Transverse colon (tissue), 4 donors: ENCODE measurements around the gene OR4D2. TPM values are rescaled to one million over a fixed set of nuclear protein-coding genes. Genes with fewer than 3 reads are reported as not detected.
A peak's percentile ranks its signal among the peaks of the same experiment; 100 is the strongest.

Experiments used
- DNase-seq: peaks from one replicate; pipeline ENCODE4 v3.0.0-alpha.2; 2019
- H3K27ac ChIP-seq, 4 donors: fragments of 200-600 bp; sonication (generic); 2 replicates each; pipeline ENCODE4 v1.5.1; 2016 to 2018; ENCODE audit warnings: inconsistent platforms in 4 of 4
- H3K27me3 ChIP-seq: fragments of 200-600 bp; sonication (generic); 2 replicates; pipeline ENCODE4 v1.5.1; 2017; ENCODE audit warnings: inconsistent platforms
- H3K36me3 ChIP-seq, 4 donors: fragments of 200-600 bp; sonication (generic); 2 replicates each; pipeline ENCODE4 v1.5.1; 2017 to 2019; ENCODE audit warnings: inconsistent platforms in 4 of 4
- H3K4me1 ChIP-seq, 4 donors: fragments of 200-600 bp; sonication (generic); 2 replicates each; pipeline ENCODE4 v1.5.1; 2017 to 2020; ENCODE audit warnings: inconsistent platforms in 4 of 4
- H3K4me3 ChIP-seq, 4 donors: fragments of 200-600 bp; sonication (generic); 1 replicate in 1 of 4; 2 replicates in 3 of 4; pipeline versions ENCODE4 v1.5.1 to v1.6.1; 2017 to 2019; ENCODE audit warnings: inconsistent platforms in 4 of 4
- H3K9me3 ChIP-seq, 2 donors: fragments of 200-600 bp; sonication (generic); 2 replicates each; pipeline ENCODE4 v1.5.1; 2017 to 2019; ENCODE audit warnings: inconsistent platforms in 2 of 2
- EP300 ChIP-seq: sonication (generic); formaldehyde crosslinking; IDR thresholded peaks from one replicate; pipeline ENCODE4 v1.6.1; 2017; ENCODE audit warnings: antibody characterized with exemption, low read depth
- POLR2A ChIP-seq: fragments of 450-650 bp; IDR thresholded peaks from one replicate; pipeline ENCODE4 v1.6.1; 2016; ENCODE audit warnings: antibody characterized with exemption, mild to moderate bottlenecking, moderate library complexity
- POLR2AphosphoS5 ChIP-seq, 3 donors: sonication (generic); formaldehyde crosslinking; IDR thresholded peaks; one replicate each; pipeline ENCODE4 v1.6.1; 2016; ENCODE audit warnings: antibody characterized with exemption in 3 of 3
- WGBS, 2 donors: methylation state at CpG; one replicate each; pipeline ENCODE4 v1.1.5; 2018; ENCODE audit warnings: low coverage in 1 of 2; 5-methylcytosine and 5-hydroxymethylcytosine counted together
- in situ Hi-C, 4 donors: fragments of 200-750 bp; cut with MboI; loops; one replicate each; pipeline versions ENCODE4 v1.15.0 to v1.15.1; 2017; ENCODE audit warnings: low sequenced_read_pairs in 3 of 4, low pct_ligation_motif_present in 1 of 4, low pct_unique_long_range_greater_than_20kb in 1 of 4
- intact Hi-C: fragments of 100-400 bp; cut with DNase I; formaldehyde crosslinking; loops from one replicate; pipeline ENCODE4 v1.15.1; 2023; ENCODE audit warnings: low total_unique reads
- total RNA-seq, 4 donors: library from RNA; depleted of rRNA; stranded (reverse); fragments of >200 nt; gene quantifications; one replicate each; pipeline ENCODE4 v1.1.0, GENCODE V29; 2016
- TF ChIP-seq, protein P1 (sequence below), 5 experiments: fragments of 200-600 bp in 3 of 5; fragments of 450-650 bp in 2 of 5; sonication (generic) in 3 of 5; IDR thresholded peaks; 1 replicate in 2 of 5; 2 replicates in 3 of 5; pipeline ENCODE4 v1.5.1; 2016 to 2017; ENCODE audit warnings: antibody characterized with exemption in 5 of 5, inconsistent platforms in 3 of 5, mild to moderate bottlenecking in 2 of 5, moderate library complexity in 1 of 5

Gene OR4D2
- total RNA-seq, 4 donors from 2014 or later, result not detected

DNA sequence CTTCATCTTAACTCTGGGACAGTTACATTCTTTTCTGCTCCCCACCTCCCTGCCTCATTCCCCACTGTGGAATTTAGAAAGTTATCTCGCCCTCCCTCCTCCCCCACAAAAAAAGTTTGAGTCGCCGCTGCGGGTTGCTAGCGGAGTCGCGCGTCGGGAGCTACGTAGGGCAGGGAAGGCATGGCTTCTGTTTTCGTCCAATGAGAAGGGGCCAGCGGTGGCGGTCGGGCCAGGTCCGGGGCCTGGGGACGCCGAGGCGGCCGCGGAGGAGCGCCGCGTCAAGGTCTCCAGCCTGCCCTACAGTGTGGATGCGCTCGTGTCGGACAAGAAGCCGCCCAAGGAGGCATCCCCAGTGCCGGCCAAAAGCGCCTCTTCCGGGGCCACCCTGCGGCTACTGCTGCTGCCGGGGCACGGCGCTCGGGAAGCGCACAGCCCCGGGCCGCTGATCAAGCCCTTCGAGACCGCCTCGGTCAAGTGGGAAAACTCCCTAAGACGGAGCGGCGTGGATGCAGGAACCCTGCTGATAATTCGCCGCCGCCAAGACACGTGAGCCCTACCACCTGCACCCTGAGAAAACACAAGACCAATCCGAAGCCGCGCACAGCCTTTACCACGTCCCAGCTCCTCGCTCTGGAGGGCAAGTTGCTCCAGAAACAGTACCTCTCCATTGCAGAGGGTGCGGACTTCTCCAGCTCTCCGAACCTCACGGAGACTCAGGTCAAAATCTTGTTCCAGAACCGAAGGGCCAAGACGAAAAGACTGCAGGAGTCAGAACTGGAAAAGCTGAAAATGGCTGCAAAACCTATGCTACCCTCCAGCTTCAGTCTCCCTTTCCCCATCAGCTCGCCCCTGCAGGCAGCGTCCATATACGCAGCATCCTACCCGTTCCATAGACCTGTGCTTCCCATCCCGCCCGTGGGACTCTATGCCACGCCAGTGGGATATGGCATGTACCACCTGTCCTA is 9.7 kb upstream of the OR4D2 start:
- Histone ChIP-seq H3K9me3 (no peaks in the 10 kb centered on the region), H3K4me3 (peak overlapping the region; percentile 9 to 52 (median 20)), H3K27ac (no peak overlapping the region), H3K4me1 (peaks cover 3 to 10% (median 7%) of the 10 kb centered on the region in 4 donors), H3K27me3 (peaks cover 85% of the 10 kb centered on the region), H3K36me3 (no peaks in the 10 kb centered on the region)
- WGBS, 2 donors, result 7% methylated on average over 65 of the region's 65 CpGs; no CpG with 5 or more reads in 1 of the 2 donors
- no peak for TF ChIP-seq EP300
- TF ChIP-seq POLR2AphosphoS5 (IDR thresholded peaks at IDR 0.05), result no peak
- TF ChIP-seq, protein P1, sequence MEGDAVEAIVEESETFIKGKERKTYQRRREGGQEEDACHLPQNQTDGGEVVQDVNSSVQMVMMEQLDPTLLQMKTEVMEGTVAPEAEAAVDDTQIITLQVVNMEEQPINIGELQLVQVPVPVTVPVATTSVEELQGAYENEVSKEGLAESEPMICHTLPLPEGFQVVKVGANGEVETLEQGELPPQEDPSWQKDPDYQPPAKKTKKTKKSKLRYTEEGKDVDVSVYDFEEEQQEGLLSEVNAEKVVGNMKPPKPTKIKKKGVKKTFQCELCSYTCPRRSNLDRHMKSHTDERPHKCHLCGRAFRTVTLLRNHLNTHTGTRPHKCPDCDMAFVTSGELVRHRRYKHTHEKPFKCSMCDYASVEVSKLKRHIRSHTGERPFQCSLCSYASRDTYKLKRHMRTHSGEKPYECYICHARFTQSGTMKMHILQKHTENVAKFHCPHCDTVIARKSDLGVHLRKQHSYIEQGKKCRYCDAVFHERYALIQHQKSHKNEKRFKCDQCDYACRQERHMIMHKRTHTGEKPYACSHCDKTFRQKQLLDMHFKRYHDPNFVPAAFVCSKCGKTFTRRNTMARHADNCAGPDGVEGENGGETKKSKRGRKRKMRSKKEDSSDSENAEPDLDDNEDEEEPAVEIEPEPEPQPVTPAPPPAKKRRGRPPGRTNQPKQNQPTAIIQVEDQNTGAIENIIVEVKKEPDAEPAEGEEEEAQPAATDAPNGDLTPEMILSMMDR (IDR thresholded peaks at IDR 0.05), result no peak
- no peak for TF ChIP-seq POLR2A
- in situ Hi-C loops (no loop called here), intact Hi-C loops (no loop called here)
- DNase-seq, result peak; percentile 12

DNA sequence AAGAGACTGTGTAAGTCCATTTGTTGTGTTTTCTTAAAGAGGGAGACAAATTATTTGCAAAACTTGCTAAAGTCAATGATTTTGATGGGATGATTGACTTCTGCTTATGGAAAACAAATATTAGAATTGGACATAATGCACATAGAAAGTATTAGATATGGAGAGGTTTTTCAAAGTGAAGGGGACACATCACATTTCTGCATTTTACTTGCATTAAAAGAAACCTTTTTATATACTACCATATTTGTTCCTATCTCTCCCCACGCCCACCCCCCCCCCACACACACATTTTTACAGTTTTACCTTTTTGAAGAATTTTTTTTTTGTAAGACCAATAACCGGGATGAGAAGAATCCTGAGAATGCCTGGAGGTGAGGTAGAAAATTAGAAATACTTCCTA is 8.6 kb upstream of the OR4D2 start:
- Histone ChIP-seq H3K9me3 (no peaks in the 10 kb centered on the region), H3K4me1 (peaks cover 3 to 10% (median 7%) of the 10 kb centered on the region in 4 donors), H3K27me3 (peaks cover 84% of the 10 kb centered on the region), H3K27ac (no peak overlapping the region), H3K4me3 (no peak overlapping the region), H3K36me3 (no peaks in the 10 kb centered on the region)
- intact Hi-C loops, result no loop called here
- TF ChIP-seq, protein P1 (IDR thresholded peaks at IDR 0.05), result no peak
- TF ChIP-seq POLR2A (no peak), EP300 (no peak), POLR2AphosphoS5 (IDR thresholded peaks at IDR 0.05) (no peak)
- no peak for DNase-seq
- 57 to 72% methylated on average over 2 of the region's 2 CpGs for WGBS, 2 donors
- in situ Hi-C loops, result no loop called here

DNA sequence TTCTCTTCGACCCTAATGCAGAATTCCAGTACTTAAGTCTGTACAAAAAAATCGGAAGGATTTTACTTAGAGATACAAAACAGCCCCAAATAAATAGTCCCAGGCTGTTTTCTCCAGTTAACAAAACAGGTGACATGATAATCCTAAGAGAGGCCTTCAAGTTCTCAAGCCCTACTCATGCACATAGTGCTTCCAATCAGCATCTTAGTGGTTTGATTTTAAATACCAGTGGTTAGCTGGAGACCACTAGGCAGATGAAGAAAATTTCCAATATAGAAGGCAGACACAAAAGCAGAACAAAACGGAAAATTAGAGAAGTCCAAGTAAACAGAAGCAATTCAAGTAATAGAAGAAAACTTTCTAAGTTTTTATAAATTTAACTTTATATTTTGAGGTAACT is 5.2 kb upstream of the OR4D2 start:
- TF ChIP-seq EP300, result no peak
- TF ChIP-seq, protein P1 (IDR thresholded peaks at IDR 0.05), result no peak
- TF ChIP-seq POLR2AphosphoS5 (IDR thresholded peaks at IDR 0.05), result no peak
- no peak for TF ChIP-seq POLR2A
- no peak overlapping the region for H3K4me3 ChIP-seq

DNA sequence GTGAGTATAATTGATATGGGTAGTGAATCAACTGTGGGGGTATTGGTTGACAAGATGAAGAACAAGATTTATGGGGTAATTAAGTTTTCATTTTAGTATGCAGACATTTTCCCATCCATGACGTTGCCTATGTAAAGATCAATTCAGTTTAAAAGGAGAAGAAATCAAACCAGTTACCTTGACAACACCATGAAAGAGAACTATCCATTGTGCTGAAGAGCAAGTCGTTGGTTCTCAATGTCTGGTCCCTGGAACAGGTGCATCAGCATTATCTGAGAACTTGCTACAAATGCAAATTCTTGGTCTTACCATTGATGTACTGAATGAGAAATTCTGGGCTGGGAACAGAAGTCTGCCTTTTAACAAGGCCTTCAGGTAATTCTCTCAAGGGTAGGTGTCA is 801 bp upstream of the OR4D2 start:
- DNase-seq, result no peak
- WGBS, 2 donors, result 0 to 7% methylated on average over 2 of the region's 2 CpGs
- no peak for TF ChIP-seq POLR2AphosphoS5 (IDR thresholded peaks at IDR 0.05)
- TF ChIP-seq, protein P1 (IDR thresholded peaks at IDR 0.05), result no peak
- no peak for TF ChIP-seq EP300
- no peak for TF ChIP-seq POLR2A
- intact Hi-C loops (no loop called here), in situ Hi-C loops (no loop called here)
- H3K27me3 ChIP-seq, result peaks cover 25% of the 10 kb centered on the region
- H3K4me1 ChIP-seq, result no peaks in the 10 kb centered on the region
- no peak overlapping the region for H3K27ac ChIP-seq
- H3K4me3 ChIP-seq, result no peak overlapping the region
- no peaks in the 10 kb centered on the region for H3K9me3 ChIP-seq
- H3K36me3 ChIP-seq, result no peaks in the 10 kb centered on the region

More for the DNA sequence above, 5.2 kb upstream of the OR4D2 start:
- peaks cover 3 to 10% (median 7%) of the 10 kb centered on the region in 4 donors for H3K4me1 ChIP-seq
- H3K9me3 ChIP-seq, result no peaks in the 10 kb centered on the region
- 67 to 77% methylated on average over 3 of the region's 3 CpGs for WGBS, 2 donors
- intact Hi-C loops (no loop called here), in situ Hi-C loops (no loop called here)
- no peak overlapping the region for H3K27ac ChIP-seq
- no peak for DNase-seq
- no peaks in the 10 kb centered on the region for H3K36me3 ChIP-seq
- H3K27me3 ChIP-seq, result peaks cover 55% of the 10 kb centered on the region
